Coronary artery (tissue), 2 donors: Measurements from ENCODE around the gene GET4.

ENCODE experiments used
- DNase-seq: peaks from one replicate; pipeline ENCODE4 v3.0.0-alpha.2; 2017; ENCODE audit warnings: low spot score
- H3K27ac ChIP-seq, 2 donors: fragments of 200-600 bp; sonication (generic); one replicate each; pipeline ENCODE4 v1.5.1; 2016 to 2019
- H3K4me3 ChIP-seq: fragments of 200-600 bp; sonication (generic); 2 replicates; pipeline ENCODE4 v1.5.1; 2016; ENCODE audit warnings: mild to moderate bottlenecking, moderate library complexity
- CTCF ChIP-seq: fragments of 200-600 bp; sonication (generic); IDR thresholded peaks from one replicate; pipeline ENCODE4 v1.5.1; 2019; ENCODE audit warnings: antibody characterized with exemption

GET4 gene

GRCh38 chr7:911791-912480, 35.6 kb downstream of the GET4 start:
- no peak for DNase-seq
- no peak overlapping the region for H3K4me3 ChIP-seq
- no peak for TF ChIP-seq CTCF
- no peak overlapping the region for H3K27ac ChIP-seq

- no peak for TF ChIP-seq CTCF
- DNase-seq: no peak
- Histone ChIP-seq H3K27ac (no peak overlapping the region), H3K4me3 (no peak overlapping the region)
Observed at GRCh38 chr7:913736-914520, 37.6 kb downstream of the GET4 start.

GRCh38 chr7:914521-915194, 38.3 kb downstream of the GET4 start:
- no peak for DNase-seq
- no peak overlapping the region for H3K4me3 ChIP-seq
- no peak overlapping the region for H3K27ac ChIP-seq
- no peak for TF ChIP-seq CTCF

- no peak overlapping the region for H3K27ac ChIP-seq
- DNase-seq: no peak
- no peak overlapping the region for H3K4me3 ChIP-seq
- no peak for TF ChIP-seq CTCF
Observed at GRCh38 chr7:915291-916218, 39.2 kb downstream of the GET4 start.

GRCh38 chr7:916291-916941, 40.1 kb downstream of the GET4 start:
- no peak overlapping the region for H3K4me3 ChIP-seq
- TF ChIP-seq CTCF: no peak
- DNase-seq: no peak
- no peak overlapping the region for H3K27ac ChIP-seq
